RWPE2 (cell line): ENCODE data around the gene CYRIA.

Experiments
- ATAC-seq: fragments of 200-7000 bp; cut with Tn5 transposase; 3 replicates; pipeline ENCODE4 v1.9.1; 2021; ENCODE audit warnings: low read depth
- DNase-seq: peaks from one replicate; pipeline ENCODE4 v3.0.0-alpha.2; 2020; ENCODE audit warnings: low spot score
- H3K27ac ChIP-seq: fragments of 450-650 bp; 2 replicates; pipeline ENCODE4 v1.5.1; 2017; ENCODE audit warnings: mild to moderate bottlenecking; ENCODE audit not compliant: poor library complexity, severe bottlenecking
- H3K27me3 ChIP-seq: fragments of 250-450 bp; sonication (Bioruptor Pico); 2 replicates; pipeline ENCODE4 v1.5.1; 2021; ENCODE audit warnings: mild to moderate bottlenecking, moderate library complexity; ENCODE audit not compliant: insufficient read depth, poor library complexity, severe bottlenecking
- H3K36me3 ChIP-seq: fragments of 250-450 bp; sonication (Bioruptor Pico); 2 replicates; pipeline ENCODE4 v1.5.1; 2020; ENCODE audit warnings: low read depth, mild to moderate bottlenecking, moderate library complexity
- H3K4me1 ChIP-seq: fragments of 250-450 bp; sonication (Bioruptor Pico); 2 replicates; pipeline ENCODE4 v1.5.1; 2021; ENCODE audit warnings: mild to moderate bottlenecking, moderate library complexity; ENCODE audit not compliant: insufficient read depth, poor library complexity, severe bottlenecking
- H3K4me3 ChIP-seq: fragments of 250-450 bp; sonication (Bioruptor Pico); 2 replicates; pipeline ENCODE4 v1.5.1; 2021; ENCODE audit warnings: mild to moderate bottlenecking, moderate library complexity; ENCODE audit not compliant: severe bottlenecking
- H3K9me3 ChIP-seq: fragments of 250-450 bp; sonication (Bioruptor Pico); 2 replicates; pipeline ENCODE4 v1.5.1; 2021; ENCODE audit warnings: mild to moderate bottlenecking, moderate library complexity; ENCODE audit not compliant: severe bottlenecking
- CTCF ChIP-seq: fragments of 450-650 bp; IDR thresholded peaks from one replicate; pipeline ENCODE4 v1.5.1; 2017; ENCODE audit warnings: mild to moderate bottlenecking, moderate library complexity; ENCODE audit not compliant: poor library complexity, severe bottlenecking

CYRIA gene

GRCh38 chr2:16653799-16654198, 11.8 kb downstream of the CYRIA start:
- no peak overlapping the region for H3K27ac ChIP-seq
- DNase-seq = no peak
- H3K36me3 ChIP-seq = no peaks in the 10 kb centered on the region
- TF ChIP-seq CTCF = no peak
- H3K4me1 ChIP-seq = peaks cover 24% of the 10 kb centered on the region
- H3K9me3 ChIP-seq = no peaks in the 10 kb centered on the region
- no peak overlapping the region for H3K4me3 ChIP-seq
- no peak for ATAC-seq
- no peaks in the 10 kb centered on the region for H3K27me3 ChIP-seq

GRCh38 chr2:16653083-16653375, 12.6 kb downstream of the CYRIA start:
- peaks cover 24% of the 10 kb centered on the region for H3K4me1 ChIP-seq
- H3K27me3 ChIP-seq = no peaks in the 10 kb centered on the region
- DNase-seq = no peak
- no peak overlapping the region for H3K4me3 ChIP-seq
- TF ChIP-seq CTCF = no peak
- no peaks in the 10 kb centered on the region for H3K36me3 ChIP-seq
- no peaks in the 10 kb centered on the region for H3K9me3 ChIP-seq
- no peak overlapping the region for H3K27ac ChIP-seq
- ATAC-seq = peak; percentile 68

- TF ChIP-seq CTCF = no peak
- DNase-seq (no peak), ATAC-seq (no peak)
- Histone ChIP-seq H3K4me1 (peaks cover 24% of the 10 kb centered on the region), H3K27me3 (no peaks in the 10 kb centered on the region), H3K9me3 (no peaks in the 10 kb centered on the region), H3K36me3 (no peaks in the 10 kb centered on the region), H3K27ac (no peak overlapping the region), H3K4me3 (no peak overlapping the region)
Observed at GRCh38 chr2:16652296-16653082, 13.1 kb downstream of the CYRIA start.

GRCh38 chr2:16650287-16651249, 15.1 kb downstream of the CYRIA start:
- Histone ChIP-seq H3K4me3 (no peak overlapping the region), H3K4me1 (peaks cover 24% of the 10 kb centered on the region), H3K9me3 (no peaks in the 10 kb centered on the region), H3K27ac (peak overlapping the region; percentile 21), H3K36me3 (no peaks in the 10 kb centered on the region), H3K27me3 (no peaks in the 10 kb centered on the region)
- DNase-seq (no peak), ATAC-seq (peak; percentile 63)
- TF ChIP-seq CTCF = no peak
